HG03064 (cell line): ENCODE results near the gene HSD17B11.
"Not testable (repeated sequence)": the region's sequence is repeated elsewhere in the genome, so short reads cannot be mapped to it uniquely, and the experiment has no call there.

Source experiments
- ATAC-seq: cut with Tn5 transposase; IDR thresholded peaks from one replicate; pipeline ENCODE4 v1.9.1; 2021; ENCODE audit warnings: low read depth; ENCODE audit not compliant: unreplicated experiment

Gene HSD17B11

GRCh38 chr4:87310691-87311335 is 80.2 kb downstream of the HSD17B11 start:
- ATAC-seq, result no peak

GRCh38 chr4:87309625-87310024 is 81.4 kb downstream of the HSD17B11 start:
- no peak for ATAC-seq

- no peak for ATAC-seq
Observed at GRCh38 chr4:87306056-87306455, 84.9 kb downstream of the HSD17B11 start.

GRCh38 chr4:87305562-87305961 is 85.4 kb downstream of the HSD17B11 start:
- no peak for ATAC-seq

GRCh38 chr4:87304745-87305432 is 86.1 kb downstream of the HSD17B11 start:
- ATAC-seq, result no peak

- no peak for ATAC-seq
Observed at GRCh38 chr4:87299898-87300297, 91.1 kb downstream of the HSD17B11 start.

GRCh38 chr4:87298362-87298761 is 92.6 kb downstream of the HSD17B11 start:
- no peak for ATAC-seq

- ATAC-seq, result not testable (repeated sequence)
Observed at GRCh38 chr4:87294911-87295310, 96.1 kb downstream of the HSD17B11 start.

- not testable (repeated sequence) for ATAC-seq
Observed at GRCh38 chr4:87293889-87294288, 97.1 kb downstream of the HSD17B11 start.

GRCh38 chr4:87286970-87287369 is 104.0 kb downstream of the HSD17B11 start:
- ATAC-seq, result no peak
